ENCODE results near the gene C14orf180. TPM values are rescaled to one million over a fixed set of nuclear protein-coding genes. Genes with fewer than 3 reads are reported as not detected.

The C14orf180 gene
- total RNA-seq, 3 donors from 2014 or later = 0.19 to 0.61 (median 0.54) TPM

- H3K36me3 ChIP-seq (ENCODE audit: low read depth) = no peaks in the 10 kb centered on the region
- no peaks in the 10 kb centered on the region for H3K9me3 ChIP-seq
- no peak for TF ChIP-seq CTCF (IDR thresholded peaks at IDR 0.05)
- ATAC-seq = no peak
- no peaks in the 10 kb centered on the region for H3K4me1 ChIP-seq (ENCODE audit: low read depth)
- peak in 1 of 3 donors; percentile 21 for DNase-seq
- no peak overlapping the region for H3K4me3 ChIP-seq
- intact Hi-C loops (cut with DNase I, micrococcal nuclease) = loop anchor here (5.0 to 10.0 kb wide), 2 partner anchors 425 to 428 kb away; partner anchors contain the start of gene KIF26A (in 2 of the 2)
Measured at GRCh38 chr14:104562606-104563005, 17.0 kb upstream of the C14orf180 start.

- Histone ChIP-seq H3K4me3 (no peak overlapping the region), H3K4me1 (ENCODE audit: low read depth) (no peaks in the 10 kb centered on the region), H3K9me3 (no peaks in the 10 kb centered on the region), H3K36me3 (ENCODE audit: low read depth) (no peaks in the 10 kb centered on the region)
- ATAC-seq (no peak), DNase-seq (no peak)
- intact Hi-C loops (cut with DNase I, micrococcal nuclease) = loop anchor here (5.0 to 10.0 kb wide), 2 partner anchors 426 to 428 kb away; partner anchors contain the start of gene KIF26A (in 2 of the 2)
- TF ChIP-seq CTCF (IDR thresholded peaks at IDR 0.05) = no peak
Measured at GRCh38 chr14:104563191-104563741, 16.3 kb upstream of the C14orf180 start.

GRCh38 chr14:104563742-104564615 lies 15.6 kb upstream of the C14orf180 start:
- TF ChIP-seq CTCF (IDR thresholded peaks at IDR 0.05) = peak; percentile 82

GRCh38 chr14:104564744-104565679 lies 14.6 kb upstream of the C14orf180 start:
- Histone ChIP-seq H3K9me3 (no peaks in the 10 kb centered on the region), H3K4me3 (no peak overlapping the region), H3K4me1 (ENCODE audit: low read depth) (no peaks in the 10 kb centered on the region), H3K36me3 (ENCODE audit: low read depth) (no peaks in the 10 kb centered on the region)
- intact Hi-C loops (cut with DNase I, micrococcal nuclease) = loop anchor here (5.0 to 10.0 kb wide), 2 partner anchors 428 to 430 kb away; partner anchors contain the start of gene KIF26A (in 2 of the 2)
- no peak for DNase-seq
- ATAC-seq = no peak
- TF ChIP-seq CTCF (IDR thresholded peaks at IDR 0.05) = no peak

More at GRCh38 chr14:104563742-104564615, 15.6 kb upstream of the C14orf180 start:
- H3K9me3 ChIP-seq = no peaks in the 10 kb centered on the region
- ATAC-seq = peak; percentile 68
- no peaks in the 10 kb centered on the region for H3K36me3 ChIP-seq (ENCODE audit: low read depth)
- no peaks in the 10 kb centered on the region for H3K4me1 ChIP-seq (ENCODE audit: low read depth)
- DNase-seq = peak in 2 of 3 donors; percentile 80 to 81
- no peak overlapping the region for H3K4me3 ChIP-seq
- intact Hi-C loops (cut with DNase I, micrococcal nuclease) = loop anchor here (5.0 to 10.0 kb wide), 2 partner anchors 427 to 429 kb away; partner anchors contain the start of gene KIF26A (in 2 of the 2)

Data from mucosa of descending colon (tissue), 3 donors.